Measurements from ENCODE around the gene TJP3.
A peak's percentile ranks its signal among the peaks of the same experiment; 100 is the strongest.

DNA sequence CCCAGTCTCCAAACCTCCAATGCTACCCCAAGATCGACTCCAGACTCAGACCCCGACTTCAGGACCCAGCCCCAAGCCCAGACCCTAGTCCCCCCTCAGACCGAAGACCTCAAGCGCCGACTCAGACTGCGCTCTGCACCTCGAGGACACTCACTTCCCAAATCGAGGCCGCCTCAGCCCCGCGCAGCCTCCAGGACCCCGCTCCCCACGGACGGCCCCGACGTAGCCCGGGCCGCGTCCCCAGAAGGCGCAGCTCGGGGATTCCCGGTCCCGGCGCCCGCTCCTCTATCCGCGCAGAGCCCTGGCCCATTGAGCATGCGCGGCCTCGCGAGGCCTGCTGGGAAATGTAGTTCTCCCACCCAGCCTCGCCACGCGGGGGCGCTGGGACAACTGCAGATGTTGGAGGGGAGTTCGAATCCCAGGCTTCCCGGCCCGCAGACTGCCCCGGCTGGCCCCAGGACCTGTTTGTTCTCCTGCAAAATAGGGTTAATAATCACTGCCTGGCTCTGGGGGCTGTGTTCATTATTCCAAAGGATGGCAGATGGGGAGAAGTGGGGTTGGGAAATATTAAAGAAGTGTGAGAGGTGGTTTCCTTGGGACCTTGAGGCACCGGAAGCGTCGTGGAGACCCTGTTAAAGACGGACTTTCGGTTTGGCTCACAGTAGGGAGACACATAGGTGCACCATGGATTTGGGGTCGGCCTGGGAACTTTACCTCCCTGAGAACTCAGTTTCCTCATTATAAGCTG, 53.4 kb downstream of the TJP3 start, which contains the start of gene APBA3:
- TF ChIP-seq, protein P1, sequence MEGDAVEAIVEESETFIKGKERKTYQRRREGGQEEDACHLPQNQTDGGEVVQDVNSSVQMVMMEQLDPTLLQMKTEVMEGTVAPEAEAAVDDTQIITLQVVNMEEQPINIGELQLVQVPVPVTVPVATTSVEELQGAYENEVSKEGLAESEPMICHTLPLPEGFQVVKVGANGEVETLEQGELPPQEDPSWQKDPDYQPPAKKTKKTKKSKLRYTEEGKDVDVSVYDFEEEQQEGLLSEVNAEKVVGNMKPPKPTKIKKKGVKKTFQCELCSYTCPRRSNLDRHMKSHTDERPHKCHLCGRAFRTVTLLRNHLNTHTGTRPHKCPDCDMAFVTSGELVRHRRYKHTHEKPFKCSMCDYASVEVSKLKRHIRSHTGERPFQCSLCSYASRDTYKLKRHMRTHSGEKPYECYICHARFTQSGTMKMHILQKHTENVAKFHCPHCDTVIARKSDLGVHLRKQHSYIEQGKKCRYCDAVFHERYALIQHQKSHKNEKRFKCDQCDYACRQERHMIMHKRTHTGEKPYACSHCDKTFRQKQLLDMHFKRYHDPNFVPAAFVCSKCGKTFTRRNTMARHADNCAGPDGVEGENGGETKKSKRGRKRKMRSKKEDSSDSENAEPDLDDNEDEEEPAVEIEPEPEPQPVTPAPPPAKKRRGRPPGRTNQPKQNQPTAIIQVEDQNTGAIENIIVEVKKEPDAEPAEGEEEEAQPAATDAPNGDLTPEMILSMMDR (IDR thresholded peaks at IDR 0.05; ENCODE audit: low read length): peak; percentile 92
- no peak for TF ChIP-seq EZH2 (optimal IDR thresholded peaks at IDR 0.05; ENCODE audit: low read depth, low read length)
- no peak for TF ChIP-seq EZH2phosphoT487 (IDR thresholded peaks at IDR 0.05; ENCODE audit: low read length)
